Lung (tissue), 12 donors: Measurements from ENCODE around the gene CLCN4. TPM values are rescaled to one million over a fixed set of nuclear protein-coding genes. Genes with fewer than 3 reads are reported as not detected.

Experiments
- ATAC-seq: fragments of 200-7000 bp; cut with Tn5 transposase; one replicate; pipeline ENCODE4 v1.9.1; 2020; ENCODE audit warnings: moderate number of reproducible peaks; ENCODE audit not compliant: insufficient read depth, low FRiP score
- DNase-seq, 3 donors: peaks; one replicate each; pipeline ENCODE4 v3.0.0-alpha.2; 2013 to 2017
- H3K27ac ChIP-seq, 2 donors: one replicate each; pipeline ENCODE4 v1.5.1; 2013; ENCODE audit warnings: mild to moderate bottlenecking in 2 of 2, moderate library complexity in 2 of 2, control low read depth in 1 of 2, inconsistent platforms in 1 of 2, low read depth in 1 of 2, low read length in 1 of 2
- H3K27me3 ChIP-seq, 3 donors: one replicate each; pipeline ENCODE4 v1.5.1; 2013; ENCODE audit warnings: low read length in 2 of 3; ENCODE audit not compliant: control insufficient read depth in 3 of 3, insufficient read depth in 3 of 3
- H3K36me3 ChIP-seq, 4 donors: one replicate each; pipeline ENCODE4 v1.5.1; 2013; ENCODE audit warnings: low read length in 4 of 4, mild to moderate bottlenecking in 1 of 4, moderate library complexity in 1 of 4; ENCODE audit not compliant: control insufficient read depth in 4 of 4, insufficient read depth in 4 of 4
- H3K4me1 ChIP-seq, 5 donors: one replicate each; pipeline ENCODE4 v1.5.1; 2013; ENCODE audit warnings: low read length in 5 of 5, mild to moderate bottlenecking in 2 of 5, moderate library complexity in 1 of 5; ENCODE audit not compliant: control insufficient read depth in 5 of 5, insufficient read depth in 5 of 5
- H3K4me3 ChIP-seq: one replicate; pipeline ENCODE4 v1.5.1; 2013; ENCODE audit warnings: mild to moderate bottlenecking, control low read depth, moderate library complexity
- H3K9ac ChIP-seq, 2 donors: one replicate each; pipeline ENCODE4 v1.5.1; 2013; ENCODE audit warnings: low read length in 2 of 2, control low read depth in 1 of 2; ENCODE audit not compliant: insufficient read depth in 1 of 2
- H3K9me3 ChIP-seq, 4 donors: one replicate each; pipeline ENCODE4 v1.5.1; 2013; ENCODE audit warnings: low read length in 3 of 4, mild to moderate bottlenecking in 1 of 4, moderate library complexity in 1 of 4; ENCODE audit not compliant: control insufficient read depth in 4 of 4, insufficient read depth in 3 of 4
- WGBS, 2 donors: extraction: QIAGEN DNeasy Blood & Tissue Kit; methylation state at CpG; one replicate each; pipeline ENCODE4 v1.1.7; 2013; 5-methylcytosine and 5-hydroxymethylcytosine counted together
- polyA plus RNA-seq, 2 donors: library from polyadenylated mRNA; stranded (reverse); fragments of 200-250 nt; gene quantifications; one replicate each; pipeline ENCODE4 v1.2.1, GENCODE V29; 2013
- total RNA-seq, 2 donors: library from RNA; depleted of rRNA in 1 of 2; stranded (reverse); fragments of >200 nt in 1 of 2; gene quantifications; one replicate each; pipeline ENCODE4 v1.2.1, GENCODE V29; 2014 to 2021
- TF ChIP-seq, protein P1 (sequence below): IDR thresholded peaks from 2 replicates; pipeline ENCODE4 v1.5.1; 2012; ENCODE audit warnings: mild to moderate bottlenecking; ENCODE audit errors: control extremely low read depth, extremely low read depth
- donor health status: control.
- donor health status: control.
- donor health status: Bipolar disorder and iron deficiency.
- donor health status: healthy.
- donor health status: DM: yes; HTN: yes; CAD: no.

Gene CLCN4
- total and polyA plus RNA-seq, 4 donors = 2.1 to 11.3 (median 5.8) TPM

DNA sequence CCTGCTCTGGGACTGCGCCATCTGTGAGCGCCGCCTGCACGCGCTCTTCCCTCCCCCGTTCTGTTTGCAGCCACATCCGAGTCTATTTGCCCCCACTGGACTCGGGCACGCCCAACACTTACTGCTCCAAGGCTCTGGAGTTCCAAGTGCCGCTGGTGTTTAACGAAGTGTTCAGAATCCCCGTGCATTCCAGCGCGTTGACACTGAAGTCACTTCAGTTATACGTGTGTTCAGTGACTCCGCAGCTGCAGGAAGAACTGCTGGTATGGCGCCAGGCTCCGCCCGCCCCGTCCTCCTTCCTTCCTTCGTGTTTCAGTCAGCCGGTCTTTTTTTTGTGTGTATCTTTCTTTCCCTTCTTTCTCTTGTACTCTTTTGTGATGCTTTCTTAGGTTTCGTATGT is 30.7 kb upstream of the CLCN4 start:
- no peak for DNase-seq
- 65 to 75% methylated on average over 22 to 23 of the region's 23 CpGs for WGBS, 2 donors
- peaks cover 0 to 3% (median 0%) of the 10 kb centered on the region in 4 donors for H3K9me3 ChIP-seq
- H3K27me3 ChIP-seq = no peaks in the 10 kb centered on the region
- no peak overlapping the region for H3K4me3 ChIP-seq
- H3K36me3 ChIP-seq = peaks cover 0 to 31% (median 5%) of the 10 kb centered on the region in 4 donors
- peak; percentile 62 for ATAC-seq
- H3K27ac ChIP-seq = no peak overlapping the region
- H3K9ac ChIP-seq = no peak overlapping the region
- no peaks in the 10 kb centered on the region for H3K4me1 ChIP-seq
- TF ChIP-seq, protein P1, sequence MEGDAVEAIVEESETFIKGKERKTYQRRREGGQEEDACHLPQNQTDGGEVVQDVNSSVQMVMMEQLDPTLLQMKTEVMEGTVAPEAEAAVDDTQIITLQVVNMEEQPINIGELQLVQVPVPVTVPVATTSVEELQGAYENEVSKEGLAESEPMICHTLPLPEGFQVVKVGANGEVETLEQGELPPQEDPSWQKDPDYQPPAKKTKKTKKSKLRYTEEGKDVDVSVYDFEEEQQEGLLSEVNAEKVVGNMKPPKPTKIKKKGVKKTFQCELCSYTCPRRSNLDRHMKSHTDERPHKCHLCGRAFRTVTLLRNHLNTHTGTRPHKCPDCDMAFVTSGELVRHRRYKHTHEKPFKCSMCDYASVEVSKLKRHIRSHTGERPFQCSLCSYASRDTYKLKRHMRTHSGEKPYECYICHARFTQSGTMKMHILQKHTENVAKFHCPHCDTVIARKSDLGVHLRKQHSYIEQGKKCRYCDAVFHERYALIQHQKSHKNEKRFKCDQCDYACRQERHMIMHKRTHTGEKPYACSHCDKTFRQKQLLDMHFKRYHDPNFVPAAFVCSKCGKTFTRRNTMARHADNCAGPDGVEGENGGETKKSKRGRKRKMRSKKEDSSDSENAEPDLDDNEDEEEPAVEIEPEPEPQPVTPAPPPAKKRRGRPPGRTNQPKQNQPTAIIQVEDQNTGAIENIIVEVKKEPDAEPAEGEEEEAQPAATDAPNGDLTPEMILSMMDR = no peak

GRCh38 chrX:10126834-10127233 is 29.9 kb upstream of the CLCN4 start:
- H3K4me1 ChIP-seq = no peaks in the 10 kb centered on the region
- DNase-seq = no peak

GRCh38 chrX:10128386-10128785 is 28.4 kb upstream of the CLCN4 start:
- no peak for DNase-seq
- Histone ChIP-seq H3K9me3 (peaks cover 0 to 3% (median 0%) of the 10 kb centered on the region in 4 donors), H3K27ac (no peak overlapping the region), H3K9ac (no peak overlapping the region), H3K27me3 (no peaks in the 10 kb centered on the region), H3K4me3 (no peak overlapping the region), H3K4me1 (no peaks in the 10 kb centered on the region), H3K36me3 (peaks cover 0 to 33% (median 4%) of the 10 kb centered on the region in 4 donors)
- TF ChIP-seq, protein P1 = no peak
- no peak for ATAC-seq
- WGBS, 2 donors = 92 to 96% methylated on average over 11 to 17 of the region's 17 CpGs

More at GRCh38 chrX:10126834-10127233, 29.9 kb upstream of the CLCN4 start:
- Histone ChIP-seq H3K36me3 (peaks cover 0 to 31% (median 3%) of the 10 kb centered on the region in 4 donors), H3K9me3 (peaks cover 0 to 3% (median 0%) of the 10 kb centered on the region in 4 donors), H3K4me3 (no peak overlapping the region), H3K27ac (no peak overlapping the region), H3K9ac (no peak overlapping the region), H3K27me3 (no peaks in the 10 kb centered on the region)
- TF ChIP-seq, protein P1 = no peak
- ATAC-seq = no peak
- 91 to 97% methylated on average over 10 of the region's 10 CpGs for WGBS, 2 donors

- no peak for DNase-seq
- Histone ChIP-seq H3K36me3 (peaks cover 0 to 31% (median 5%) of the 10 kb centered on the region in 4 donors), H3K4me3 (no peak overlapping the region), H3K4me1 (no peaks in the 10 kb centered on the region), H3K9ac (no peak overlapping the region), H3K27me3 (no peaks in the 10 kb centered on the region), H3K9me3 (peaks cover 0 to 3% (median 0%) of the 10 kb centered on the region in 4 donors), H3K27ac (no peak overlapping the region)
- 94 to 99% methylated on average over 12 of the region's 12 CpGs for WGBS, 2 donors
- no peak for ATAC-seq
- TF ChIP-seq, protein P1 = no peak
These were observed 27.5 kb upstream of the CLCN4 start for GRCh38 chrX:10129229-10129628.
